Right lobe of liver (tissue), 4 donors: ENCODE data around the gene RRP15.

Source experiments
- POLR2A ChIP-seq: fragments of 450-650 bp; IDR thresholded peaks from one replicate; pipeline ENCODE4 v1.6.1; 2017; ENCODE audit warnings: antibody characterized with exemption, mild to moderate bottlenecking
- TF ChIP-seq, protein P1 (sequence below), 4 donors: fragments of 200-600 bp in 3 of 4; fragments of 450-650 bp in 1 of 4; IDR thresholded peaks; one replicate each; pipeline versions ENCODE4 v1.5.1 to v1.8.0; 2016 to 2022; ENCODE audit warnings: antibody characterized with exemption in 4 of 4, mild to moderate bottlenecking in 2 of 4
- donor health status: DM: no; HTN: no; CAD: no.
- donor health status: DM: no; HTN: no; CAD: no.
- donor health status: DM: no; HTN: yes; CAD: no.

DNA sequence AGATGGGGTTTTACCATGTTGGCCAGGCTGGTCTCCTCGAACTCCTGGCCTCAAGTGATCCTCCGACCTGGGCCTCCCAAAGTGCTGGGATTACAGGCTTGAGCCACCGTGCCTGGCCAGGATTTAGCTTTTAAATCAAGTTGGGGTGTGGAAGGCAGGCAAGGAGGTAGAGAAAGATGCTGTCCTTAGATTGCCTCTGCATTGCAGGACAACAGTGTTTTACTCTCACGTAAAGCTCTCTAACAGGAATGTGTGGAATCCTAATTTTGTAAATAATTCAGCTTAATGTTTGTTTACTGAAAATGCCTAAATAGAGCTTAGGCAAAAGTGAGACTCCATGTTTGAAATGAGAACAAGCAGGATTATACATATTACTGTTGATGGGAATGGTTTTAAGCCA, 30.5 kb downstream of the RRP15 start:
- TF ChIP-seq, protein P1, sequence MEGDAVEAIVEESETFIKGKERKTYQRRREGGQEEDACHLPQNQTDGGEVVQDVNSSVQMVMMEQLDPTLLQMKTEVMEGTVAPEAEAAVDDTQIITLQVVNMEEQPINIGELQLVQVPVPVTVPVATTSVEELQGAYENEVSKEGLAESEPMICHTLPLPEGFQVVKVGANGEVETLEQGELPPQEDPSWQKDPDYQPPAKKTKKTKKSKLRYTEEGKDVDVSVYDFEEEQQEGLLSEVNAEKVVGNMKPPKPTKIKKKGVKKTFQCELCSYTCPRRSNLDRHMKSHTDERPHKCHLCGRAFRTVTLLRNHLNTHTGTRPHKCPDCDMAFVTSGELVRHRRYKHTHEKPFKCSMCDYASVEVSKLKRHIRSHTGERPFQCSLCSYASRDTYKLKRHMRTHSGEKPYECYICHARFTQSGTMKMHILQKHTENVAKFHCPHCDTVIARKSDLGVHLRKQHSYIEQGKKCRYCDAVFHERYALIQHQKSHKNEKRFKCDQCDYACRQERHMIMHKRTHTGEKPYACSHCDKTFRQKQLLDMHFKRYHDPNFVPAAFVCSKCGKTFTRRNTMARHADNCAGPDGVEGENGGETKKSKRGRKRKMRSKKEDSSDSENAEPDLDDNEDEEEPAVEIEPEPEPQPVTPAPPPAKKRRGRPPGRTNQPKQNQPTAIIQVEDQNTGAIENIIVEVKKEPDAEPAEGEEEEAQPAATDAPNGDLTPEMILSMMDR (IDR thresholded peaks at IDR 0.05): no peak
- no peak for TF ChIP-seq POLR2A
